Progenitor cell of endocrine pancreas (in vitro differentiated cells): ENCODE results near the gene CYP2D6. TPM values are rescaled to one million over a fixed set of nuclear protein-coding genes. Genes with fewer than 3 reads are reported as not detected.
"Not testable (repeated sequence)": the region's sequence is repeated elsewhere in the genome, so short reads cannot be mapped to it uniquely, and the experiment has no call there.

Source experiments
- DNase-seq: peaks from one replicate; pipeline ENCODE4 v3.0.0; 2021; ENCODE audit warnings: low spot score; ENCODE audit not compliant: unreplicated experiment
- H3K27ac Mint-ChIP-seq: 2 replicates; pipeline ENCODE4 v1.8.0; 2021; ENCODE audit warnings: mild to moderate bottlenecking, moderate library complexity, mixed read lengths
- H3K27me3 Mint-ChIP-seq: 2 replicates; pipeline ENCODE4 v1.8.0; 2021; ENCODE audit warnings: mixed read lengths
- H3K36me3 Mint-ChIP-seq: 2 replicates; pipeline ENCODE4 v1.8.0; 2022; ENCODE audit warnings: mixed read lengths; ENCODE audit not compliant: insufficient read depth
- H3K4me1 Mint-ChIP-seq: 2 replicates; pipeline ENCODE4 v1.8.0; 2021; ENCODE audit warnings: low read depth, mixed read lengths
- H3K4me3 Mint-ChIP-seq: 2 replicates; pipeline ENCODE4 v1.8.0; 2021; ENCODE audit warnings: low read depth, mild to moderate bottlenecking, moderate library complexity, mixed read lengths
- H3K9me3 Mint-ChIP-seq: 2 replicates; pipeline ENCODE4 v1.8.0; 2021; ENCODE audit warnings: low read depth, mixed read lengths
- CTCF ChIP-seq: fragments of 200-600 bp; sonication (generic); IDR thresholded peaks from one replicate; pipeline ENCODE4 v1.5.0; 2021; ENCODE audit warnings: antibody characterized with exemption, mild to moderate bottlenecking; ENCODE audit not compliant: unreplicated experiment
- total RNA-seq: library from RNA; stranded (reverse); gene quantifications from 2 replicates; pipeline ENCODE4 v1.2.1, GENCODE V29; 2021

The CYP2D6 gene
- total RNA-seq, 1 donor from 2014 or later = 8.0 TPM

GRCh38 chr22:42111798-42112197, 18.8 kb downstream of the CYP2D6 start:
- Mint-ChIP-seq H3K27me3 (peaks cover 13% of the 10 kb centered on the region), H3K36me3 (peaks cover 6% of the 10 kb centered on the region), H3K4me3 (no peak overlapping the region), H3K9me3 (peaks cover 12% of the 10 kb centered on the region), H3K4me1 (peaks cover 7% of the 10 kb centered on the region), H3K27ac (no peak overlapping the region)
- DNase-seq = no peak
- no peak for TF ChIP-seq CTCF

- Mint-ChIP-seq H3K27ac (no peak overlapping the region), H3K4me1 (peaks cover 7% of the 10 kb centered on the region), H3K4me3 (no peak overlapping the region), H3K9me3 (peaks cover 4% of the 10 kb centered on the region), H3K27me3 (peaks cover 13% of the 10 kb centered on the region), H3K36me3 (peaks cover 3% of the 10 kb centered on the region)
- no peak for TF ChIP-seq CTCF
- DNase-seq = no peak
Observed at GRCh38 chr22:42108848-42109247, 21.8 kb downstream of the CYP2D6 start.

GRCh38 chr22:42104332-42104860, 26.2 kb downstream of the CYP2D6 start:
- not testable (repeated sequence) for H3K27ac Mint-ChIP-seq, H3K4me3 Mint-ChIP-seq, DNase-seq, H3K4me1 Mint-ChIP-seq
- peaks cover 11% of the 10 kb centered on the region for H3K27me3 Mint-ChIP-seq
- peaks cover 15% of the 10 kb centered on the region for H3K9me3 Mint-ChIP-seq
- H3K36me3 Mint-ChIP-seq = peaks cover 18% of the 10 kb centered on the region

- Mint-ChIP-seq H3K9me3 (peaks cover 18% of the 10 kb centered on the region), H3K4me3 (no peak overlapping the region), H3K27ac (no peak overlapping the region), H3K4me1 (no peaks in the 10 kb centered on the region), H3K27me3 (no peaks in the 10 kb centered on the region), H3K36me3 (peaks cover 20% of the 10 kb centered on the region)
- DNase-seq = no peak
- TF ChIP-seq CTCF = no peak
Observed at GRCh38 chr22:42101199-42101598, 29.4 kb downstream of the CYP2D6 start.

- Mint-ChIP-seq H3K4me3 (peak overlapping the region; percentile 98), H3K27ac (peak overlapping the region; percentile 100), H3K4me1 (peaks cover 5% of the 10 kb centered on the region), H3K36me3 (peaks cover 12% of the 10 kb centered on the region), H3K9me3 (no peaks in the 10 kb centered on the region), H3K27me3 (no peaks in the 10 kb centered on the region)
- no peak for TF ChIP-seq CTCF
- DNase-seq = no peak
Observed at GRCh38 chr22:42091455-42091782, 39.2 kb downstream of the CYP2D6 start.

- H3K9me3 Mint-ChIP-seq = no peaks in the 10 kb centered on the region
- peak; percentile 88 for TF ChIP-seq CTCF
- DNase-seq = peak; percentile 97
- H3K27ac Mint-ChIP-seq = peak within 1 kb of the TSS; percentile 100
- H3K27me3 Mint-ChIP-seq = no peaks in the 10 kb centered on the region
- H3K4me3 Mint-ChIP-seq = peak within 1 kb of the TSS; percentile 98
- peaks cover 17% of the 10 kb centered on the region for H3K36me3 Mint-ChIP-seq
- H3K4me1 Mint-ChIP-seq = peaks cover 5% of the 10 kb centered on the region
Observed at GRCh38 chr22:42090596-42091454, 39.8 kb downstream of the CYP2D6 start, which contains the start of gene NDUFA6. NDUFA6 (minus strand) TSS chr22:42090772; CDS start chr22:42090744, 28 bp downstream.
